ENCODE measurements around the gene TNS4. TPM values are rescaled to one million over a fixed set of nuclear protein-coding genes. Genes with fewer than 3 reads are reported as not detected.

Gene TNS4
- total RNA-seq, 3 donors from 2014 or later: 3.0 to 13.1 (median 3.3) TPM

- no peak for TF ChIP-seq CTCF (IDR thresholded peaks at IDR 0.05)
- no peak overlapping the region for H3K4me3 ChIP-seq
- intact Hi-C loops (cut with DNase I, micrococcal nuclease): loop anchor here in 1 of 2 donors (10.0 kb wide), 1 partner anchor 93 kb away; the partner anchor contains the start of gene IGFBP4
- ATAC-seq (no peak), DNase-seq (peak in 2 of 3 donors; percentile 25 to 45)
- H3K4me1 ChIP-seq (ENCODE audit: low read depth): peaks cover 10% of the 10 kb centered on the region
- no peaks in the 10 kb centered on the region for H3K9me3 ChIP-seq
- H3K36me3 ChIP-seq (ENCODE audit: low read depth): no peaks in the 10 kb centered on the region
These were observed 36.9 kb upstream of the TNS4 start for GRCh38 chr17:40538019-40538935.

GRCh38 chr17:40536295-40537171 lies 35.1 kb upstream of the TNS4 start:
- H3K9me3 ChIP-seq: no peaks in the 10 kb centered on the region
- H3K4me3 ChIP-seq: no peak overlapping the region
- H3K36me3 ChIP-seq (ENCODE audit: low read depth): no peaks in the 10 kb centered on the region
- no peak for ATAC-seq
- TF ChIP-seq CTCF (IDR thresholded peaks at IDR 0.05): no peak
- intact Hi-C loops (cut with DNase I, micrococcal nuclease): loop anchor here in 1 of 2 donors (10.0 kb wide), 1 partner anchor 92 kb away; the partner anchor contains the start of gene IGFBP4
- peak in 1 of 3 donors; percentile 27 for DNase-seq
- H3K4me1 ChIP-seq (ENCODE audit: low read depth): peaks cover 16% of the 10 kb centered on the region

GRCh38 chr17:40535924-40536294 lies 34.5 kb upstream of the TNS4 start:
- ATAC-seq (no peak), DNase-seq (peak in 1 of 3 donors; percentile 6)
- H3K9me3 ChIP-seq: no peaks in the 10 kb centered on the region
- intact Hi-C loops (cut with DNase I, micrococcal nuclease): loop anchor here in 1 of 2 donors (10.0 kb wide), 1 partner anchor 91 kb away; the partner anchor contains the start of gene IGFBP4
- H3K36me3 ChIP-seq (ENCODE audit: low read depth): no peaks in the 10 kb centered on the region
- no peak for TF ChIP-seq CTCF (IDR thresholded peaks at IDR 0.05)
- peaks cover 16% of the 10 kb centered on the region for H3K4me1 ChIP-seq (ENCODE audit: low read depth)
- H3K4me3 ChIP-seq: no peak overlapping the region

GRCh38 chr17:40535438-40535837 lies 34.0 kb upstream of the TNS4 start:
- ATAC-seq (no peak), DNase-seq (no peak)
- intact Hi-C loops (cut with DNase I, micrococcal nuclease): loop anchor here in 1 of 2 donors (10.0 kb wide), 1 partner anchor 91 kb away; the partner anchor contains the start of gene IGFBP4
- Histone ChIP-seq H3K4me1 (ENCODE audit: low read depth) (peaks cover 16% of the 10 kb centered on the region), H3K9me3 (no peaks in the 10 kb centered on the region), H3K4me3 (no peak overlapping the region), H3K36me3 (ENCODE audit: low read depth) (no peaks in the 10 kb centered on the region)
- TF ChIP-seq CTCF (IDR thresholded peaks at IDR 0.05): no peak
